ENCODE data around the gene EMC8.

Gene EMC8

DNA sequence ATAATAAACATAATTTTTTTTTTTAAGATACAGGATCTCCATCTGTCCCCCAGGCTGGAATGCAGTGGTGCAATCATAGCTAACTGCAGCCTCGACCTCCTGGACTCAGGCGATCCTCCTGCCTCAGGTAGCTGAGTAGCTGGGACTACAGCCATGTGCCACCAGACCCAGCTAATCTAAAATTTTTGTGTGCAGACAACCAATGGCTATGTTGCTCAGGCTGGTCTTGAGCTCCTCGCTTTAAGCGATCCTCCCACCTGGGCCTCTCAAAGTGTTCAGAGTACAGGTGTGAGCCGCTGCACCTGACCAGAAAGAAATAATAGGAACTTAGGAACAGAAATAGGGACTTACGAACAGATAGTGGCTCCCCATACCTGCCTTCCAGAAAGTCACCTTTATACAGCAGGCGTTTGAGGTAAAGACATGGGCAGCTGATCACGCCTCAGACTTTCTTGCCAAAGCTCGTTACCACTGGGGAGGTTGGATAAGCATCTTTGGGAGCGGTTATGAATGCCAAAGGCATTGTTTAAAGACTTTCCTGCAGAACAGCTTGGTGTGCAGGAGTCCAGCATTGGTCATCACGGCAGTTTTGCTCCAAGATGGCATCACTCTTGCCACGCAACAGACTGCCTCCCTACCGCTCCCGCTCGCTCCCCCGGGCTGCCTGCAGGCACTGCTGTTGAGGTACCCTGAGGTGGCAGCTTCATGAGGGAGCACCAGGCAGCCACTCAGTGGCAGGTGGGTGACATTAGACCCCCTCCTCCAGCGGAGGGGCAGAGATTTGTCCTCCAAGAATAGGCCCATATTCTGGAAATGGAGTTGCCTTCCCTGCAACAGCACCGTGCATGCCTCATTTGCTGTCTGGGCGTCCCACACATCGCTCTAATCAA lies 13.7 kb upstream of the EMC8 start:
- peaks cover 5% of the 10 kb centered on the region for H3K36me3 Mint-ChIP-seq (ENCODE audit: low read depth)

DNA sequence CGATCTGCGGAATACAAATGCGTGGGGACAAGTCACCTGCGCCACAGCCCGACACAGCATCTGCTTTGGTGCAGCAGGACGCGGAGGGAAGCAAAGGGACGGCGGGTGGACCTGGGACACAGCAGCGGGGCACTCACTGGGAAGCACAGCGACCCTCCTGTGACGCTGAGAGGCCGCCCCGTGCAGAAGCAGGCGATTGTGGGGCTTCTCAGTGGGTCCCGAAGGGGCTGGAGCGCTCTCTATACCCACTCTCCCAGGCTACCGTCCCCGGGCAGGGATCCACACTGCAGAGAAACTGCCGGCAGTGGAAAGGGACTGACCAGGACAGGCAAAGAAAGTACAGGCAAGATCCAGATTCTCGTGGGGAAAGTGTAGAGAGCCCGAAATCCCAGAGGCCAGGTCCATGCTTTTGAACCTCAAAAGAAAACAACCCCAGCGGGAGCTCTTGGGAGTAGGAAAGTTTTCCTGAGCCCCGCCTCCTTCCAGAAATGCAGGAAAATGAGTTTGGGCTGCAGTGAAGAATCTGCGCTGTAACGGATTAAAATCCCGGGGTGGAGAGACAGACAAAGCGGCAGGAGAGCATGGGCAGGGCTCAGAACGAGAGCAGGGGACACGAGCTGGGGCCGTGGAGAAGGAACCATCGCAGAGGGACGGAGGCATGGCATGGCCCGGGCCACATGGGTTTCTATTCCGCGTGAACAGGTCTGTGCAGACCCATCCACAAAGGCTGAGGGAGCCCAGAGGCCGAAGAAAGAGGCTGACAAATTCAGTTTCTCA lies 12.9 kb upstream of the EMC8 start:
- Mint-ChIP-seq H3K36me3 (ENCODE audit: low read depth) (peaks cover 6% of the 10 kb centered on the region), H3K4me3 (no peak overlapping the region), H3K27me3 (ENCODE audit: low read depth) (peaks cover 65% of the 10 kb centered on the region), H3K9me3 (no peaks in the 10 kb centered on the region), H3K4me1 (no peaks in the 10 kb centered on the region), H3K27ac (no peak overlapping the region)
- TF ChIP-seq, protein P1, sequence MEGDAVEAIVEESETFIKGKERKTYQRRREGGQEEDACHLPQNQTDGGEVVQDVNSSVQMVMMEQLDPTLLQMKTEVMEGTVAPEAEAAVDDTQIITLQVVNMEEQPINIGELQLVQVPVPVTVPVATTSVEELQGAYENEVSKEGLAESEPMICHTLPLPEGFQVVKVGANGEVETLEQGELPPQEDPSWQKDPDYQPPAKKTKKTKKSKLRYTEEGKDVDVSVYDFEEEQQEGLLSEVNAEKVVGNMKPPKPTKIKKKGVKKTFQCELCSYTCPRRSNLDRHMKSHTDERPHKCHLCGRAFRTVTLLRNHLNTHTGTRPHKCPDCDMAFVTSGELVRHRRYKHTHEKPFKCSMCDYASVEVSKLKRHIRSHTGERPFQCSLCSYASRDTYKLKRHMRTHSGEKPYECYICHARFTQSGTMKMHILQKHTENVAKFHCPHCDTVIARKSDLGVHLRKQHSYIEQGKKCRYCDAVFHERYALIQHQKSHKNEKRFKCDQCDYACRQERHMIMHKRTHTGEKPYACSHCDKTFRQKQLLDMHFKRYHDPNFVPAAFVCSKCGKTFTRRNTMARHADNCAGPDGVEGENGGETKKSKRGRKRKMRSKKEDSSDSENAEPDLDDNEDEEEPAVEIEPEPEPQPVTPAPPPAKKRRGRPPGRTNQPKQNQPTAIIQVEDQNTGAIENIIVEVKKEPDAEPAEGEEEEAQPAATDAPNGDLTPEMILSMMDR (IDR thresholded peaks at IDR 0.05; ENCODE audit: unreplicated experiment in 3 of 3) = no peak

More for the DNA sequence above, 13.7 kb upstream of the EMC8 start:
- no peaks in the 10 kb centered on the region for H3K4me1 Mint-ChIP-seq
- no peak overlapping the region for H3K27ac Mint-ChIP-seq
- H3K9me3 Mint-ChIP-seq = no peaks in the 10 kb centered on the region
- H3K27me3 Mint-ChIP-seq (ENCODE audit: low read depth) = peaks cover 73% of the 10 kb centered on the region
- TF ChIP-seq, protein P1 (IDR thresholded peaks at IDR 0.05; ENCODE audit: unreplicated experiment in 3 of 3) = no peak
- no peak overlapping the region for H3K4me3 Mint-ChIP-seq

DNA sequence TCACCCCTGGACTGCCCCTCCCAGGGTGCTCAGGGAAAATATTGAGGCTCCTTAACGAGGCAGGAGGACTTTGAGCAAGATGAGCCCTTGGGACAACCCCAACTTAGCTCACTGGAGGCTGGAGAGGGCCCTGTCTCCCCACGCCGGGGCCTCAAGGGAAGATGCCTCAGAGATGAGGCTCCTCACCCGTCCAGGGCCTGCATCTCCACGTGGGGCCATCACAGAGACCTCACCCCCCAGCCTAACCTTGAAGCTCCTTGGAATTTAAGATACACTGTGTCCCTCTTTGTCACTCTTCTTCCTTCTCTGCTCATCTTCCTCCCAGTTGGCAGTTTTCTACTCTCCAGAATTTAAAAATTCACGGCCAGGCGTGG lies 11.4 kb upstream of the EMC8 start:
- no peaks in the 10 kb centered on the region for H3K9me3 Mint-ChIP-seq
- peaks cover 21% of the 10 kb centered on the region for H3K36me3 Mint-ChIP-seq (ENCODE audit: low read depth)
- no peaks in the 10 kb centered on the region for H3K4me1 Mint-ChIP-seq
- peaks cover 53% of the 10 kb centered on the region for H3K27me3 Mint-ChIP-seq (ENCODE audit: low read depth)
- TF ChIP-seq, protein P1 (IDR thresholded peaks at IDR 0.05; ENCODE audit: unreplicated experiment in 3 of 3) = no peak
- no peak overlapping the region for H3K27ac Mint-ChIP-seq
- no peak overlapping the region for H3K4me3 Mint-ChIP-seq

DNA sequence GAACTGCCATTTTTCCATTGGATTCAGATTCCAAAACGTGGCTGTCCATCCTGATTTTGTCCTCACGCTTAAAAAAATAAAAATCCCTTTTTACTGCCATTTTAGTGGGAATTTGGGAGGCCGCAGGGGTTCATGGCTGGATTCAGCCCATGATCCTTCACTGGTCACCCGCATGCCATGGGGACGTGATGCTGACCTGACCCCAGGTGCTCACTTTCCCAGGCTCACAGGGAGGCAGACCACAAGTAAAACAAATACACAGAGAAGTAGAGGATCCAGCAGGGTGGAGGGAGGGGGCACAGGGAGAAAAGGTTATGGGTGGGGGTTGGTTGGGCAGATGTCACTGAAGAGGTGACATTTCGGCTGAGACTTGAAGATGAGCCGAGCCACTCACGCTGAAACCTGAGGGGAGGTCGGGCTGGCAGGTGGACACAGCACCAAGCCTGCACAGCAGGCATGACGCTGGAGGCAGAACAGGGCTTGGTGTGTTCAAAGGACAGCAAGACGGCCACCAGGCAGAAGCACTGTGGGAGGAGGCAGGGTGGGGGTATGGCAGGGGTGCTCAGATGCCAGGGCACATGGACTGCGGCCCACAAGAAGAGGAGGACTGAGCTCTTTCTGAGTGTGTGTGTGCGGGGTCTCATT lies 10.9 kb upstream of the EMC8 start:
- H3K27me3 Mint-ChIP-seq (ENCODE audit: low read depth) = peaks cover 50% of the 10 kb centered on the region
- H3K36me3 Mint-ChIP-seq (ENCODE audit: low read depth) = peaks cover 26% of the 10 kb centered on the region
- no peaks in the 10 kb centered on the region for H3K9me3 Mint-ChIP-seq
- TF ChIP-seq, protein P1 (IDR thresholded peaks at IDR 0.05; ENCODE audit: unreplicated experiment in 3 of 3) = no peak
- H3K4me1 Mint-ChIP-seq = no peaks in the 10 kb centered on the region
- no peak overlapping the region for H3K4me3 Mint-ChIP-seq
- no peak overlapping the region for H3K27ac Mint-ChIP-seq

DNA sequence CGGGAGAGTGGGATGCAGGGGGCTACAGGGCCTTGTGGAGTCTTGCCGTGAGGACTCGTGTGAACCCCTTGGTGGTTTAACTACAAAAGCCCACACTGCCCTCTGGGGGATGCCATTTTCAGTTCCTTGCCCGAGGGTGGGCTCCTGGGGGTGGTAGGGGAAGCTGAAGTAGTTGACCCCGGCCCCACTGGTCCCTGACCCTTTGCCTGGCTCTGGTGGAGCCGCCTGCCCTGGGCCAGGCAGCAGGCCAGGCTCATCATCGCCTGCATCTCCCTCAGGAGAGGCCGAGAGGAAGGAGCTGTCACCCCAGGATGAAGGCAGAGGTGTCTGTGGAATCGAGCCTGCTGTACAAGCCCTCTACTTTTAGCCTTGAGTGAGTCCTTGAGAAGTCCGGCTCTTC lies 10.3 kb upstream of the EMC8 start:
- Mint-ChIP-seq H3K27me3 (ENCODE audit: low read depth) (peaks cover 44% of the 10 kb centered on the region), H3K9me3 (no peaks in the 10 kb centered on the region), H3K27ac (no peak overlapping the region), H3K36me3 (ENCODE audit: low read depth) (peaks cover 31% of the 10 kb centered on the region), H3K4me3 (no peak overlapping the region), H3K4me1 (no peaks in the 10 kb centered on the region)
- TF ChIP-seq, protein P1 (IDR thresholded peaks at IDR 0.05; ENCODE audit: unreplicated experiment in 3 of 3) = no peak

Measured in nephron (organoid).